Omental fat pad (tissue), 4 donors: Measurements from ENCODE around the gene TMEM167A. TPM values are rescaled to one million over a fixed set of nuclear protein-coding genes. Genes with fewer than 3 reads are reported as not detected.

Experiments
- ATAC-seq: fragments of 150-250 bp; one replicate; pipeline ENCODE4 v1.9.1; 2016; ENCODE audit warnings: mild to moderate bottlenecking, moderate library complexity; ENCODE audit not compliant: low FRiP score
- DNase-seq: peaks from one replicate; pipeline ENCODE4 v3.0.0-alpha.2; 2019; ENCODE audit warnings: low spot score
- CTCF ChIP-seq, 3 donors: fragments of 450-650 bp; IDR thresholded peaks; one replicate each; pipeline ENCODE4 v1.5.1; 2016 to 2017; ENCODE audit warnings: antibody characterized with exemption in 3 of 3, mild to moderate bottlenecking in 3 of 3, moderate library complexity in 2 of 3
- total RNA-seq, 4 donors: library from RNA; depleted of rRNA; stranded (reverse); fragments of >200 nt; gene quantifications; one replicate each; pipeline ENCODE4 v1.1.0, GENCODE V29; 2016

TMEM167A gene
- total RNA-seq, 4 donors from 2014 or later = 41.6 to 51.9 (median 50.4) TPM

DNA sequence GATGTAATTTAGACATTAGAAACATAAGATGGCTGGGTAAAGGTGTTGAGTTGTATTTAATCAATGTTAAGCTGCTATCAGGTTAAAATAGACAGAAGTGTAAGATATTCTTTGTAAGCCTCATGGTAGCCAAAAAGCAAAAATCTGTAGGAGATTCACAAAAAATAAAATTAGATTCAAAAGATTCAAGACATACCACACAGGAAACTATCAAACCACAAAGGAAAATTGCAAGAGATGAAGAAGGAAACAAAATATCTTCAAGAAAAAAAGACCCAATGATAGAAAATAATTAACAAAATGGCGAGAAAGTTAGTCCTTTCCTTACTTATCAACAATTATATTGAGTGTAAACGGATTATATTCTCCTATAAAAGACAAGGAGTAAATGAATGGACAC is 15.4 kb upstream of the TMEM167A start:
- ATAC-seq (no peak), DNase-seq (no peak)
- no peak for TF ChIP-seq CTCF (IDR thresholded peaks at IDR 0.05)

DNA sequence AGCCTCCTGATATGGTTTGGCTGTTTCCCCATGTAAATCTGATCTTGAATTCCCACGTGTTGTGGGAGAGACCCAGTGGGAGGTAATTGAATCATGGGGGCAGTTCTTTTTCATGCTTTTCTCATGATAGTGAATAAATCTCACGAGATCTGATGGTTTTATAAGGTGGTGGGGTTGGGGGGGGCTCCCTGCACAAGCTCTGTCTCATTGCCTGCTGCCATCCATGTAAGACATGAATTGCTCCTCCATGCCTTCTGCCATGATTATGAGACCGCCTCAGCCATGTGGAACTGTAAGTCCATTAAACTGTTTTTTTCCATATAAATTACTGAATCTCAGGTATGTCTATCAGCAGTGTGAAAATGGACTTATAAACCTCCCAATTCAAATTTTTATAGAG is 13.0 kb upstream of the TMEM167A start:
- TF ChIP-seq CTCF (IDR thresholded peaks at IDR 0.05) = no peak
- no peak for ATAC-seq
- no peak for DNase-seq

DNA sequence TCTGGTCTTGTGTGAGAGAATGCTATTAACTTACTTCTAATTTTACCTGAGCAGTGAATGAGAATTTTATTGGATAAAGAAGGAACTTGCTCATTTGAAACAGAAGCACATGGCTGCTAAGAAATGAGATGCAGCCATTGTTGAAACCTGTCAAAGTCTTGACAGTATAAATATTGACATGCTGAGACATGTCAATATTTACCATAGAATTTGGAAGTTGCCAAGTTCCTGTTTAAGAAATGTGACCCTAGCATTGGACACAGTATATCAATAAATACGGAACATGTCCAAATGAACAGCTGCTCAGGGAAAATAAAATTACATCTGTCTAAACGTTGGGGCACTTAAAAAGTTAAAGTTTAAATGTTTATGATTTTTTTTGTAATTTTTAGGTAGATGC is 7.9 kb upstream of the TMEM167A start:
- ATAC-seq (no peak), DNase-seq (no peak)
- no peak for TF ChIP-seq CTCF (IDR thresholded peaks at IDR 0.05)

- DNase-seq (no peak), ATAC-seq (no peak)
- no peak for TF ChIP-seq CTCF (IDR thresholded peaks at IDR 0.05)
These were observed 7.1 kb upstream of the TMEM167A start for GRCh38 chr5:83084336-83084735.

DNA sequence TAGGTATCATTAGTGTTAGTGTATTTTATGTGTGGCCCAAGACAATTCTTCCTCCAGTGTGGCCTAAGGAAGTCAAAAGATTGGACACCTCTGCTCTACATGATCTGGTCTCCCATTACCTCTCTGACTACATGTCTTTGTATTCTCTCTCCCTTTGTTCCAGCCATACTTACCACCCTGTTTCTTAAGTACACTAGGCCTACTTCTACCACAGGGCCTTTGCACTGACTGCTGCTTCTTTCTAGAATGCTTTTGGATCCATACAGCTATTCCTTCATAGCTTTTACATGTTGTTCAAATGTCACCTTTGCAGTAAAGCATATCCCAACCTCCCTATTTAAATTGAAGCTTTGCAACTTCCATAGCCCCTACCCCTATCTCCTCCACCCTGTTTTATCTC is 5.6 kb upstream of the TMEM167A start:
- no peak for TF ChIP-seq CTCF (IDR thresholded peaks at IDR 0.05)
- no peak for ATAC-seq
- no peak for DNase-seq

DNA sequence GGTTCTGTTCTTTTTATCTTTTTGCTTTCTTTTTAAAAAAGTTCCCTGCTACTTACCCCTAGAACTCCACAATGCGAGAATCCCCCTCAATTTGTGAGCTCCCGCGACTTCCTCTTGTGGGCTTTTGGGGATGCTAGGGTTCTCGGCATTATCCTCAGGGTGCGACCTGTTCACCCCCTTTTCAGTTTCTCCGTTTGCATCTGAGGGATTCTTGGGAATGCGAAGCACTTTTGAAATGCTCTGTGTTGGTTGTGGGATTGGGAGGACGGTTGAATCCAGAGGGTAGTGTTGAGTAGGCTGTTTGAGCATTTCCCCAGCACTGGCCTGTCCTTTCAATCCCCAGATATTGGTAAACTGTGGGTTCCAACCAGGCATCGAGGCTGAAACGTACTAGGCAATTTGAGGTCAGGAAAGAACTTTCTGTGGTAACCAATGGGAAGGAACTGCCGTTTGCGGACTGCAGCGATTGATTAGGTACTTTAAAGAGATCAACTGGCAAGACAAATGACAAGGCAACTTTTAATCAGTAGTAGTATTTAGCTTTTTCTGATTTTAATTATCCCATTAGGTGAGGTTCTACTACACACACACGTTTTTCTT is 568 bp upstream of the TMEM167A start:
- TF ChIP-seq CTCF (IDR thresholded peaks at IDR 0.05) = no peak
- peak; percentile 26 for ATAC-seq
- no peak for DNase-seq

- no peak for ATAC-seq
- DNase-seq = no peak
- no peak for TF ChIP-seq CTCF (IDR thresholded peaks at IDR 0.05)
These were observed 4.2 kb downstream of the TMEM167A start for GRCh38 chr5:83072966-83073365.
